HepG2 (cell line): Measurements from ENCODE around the gene RPL19. TPM values are rescaled to one million over a fixed set of nuclear protein-coding genes. Genes with fewer than 3 reads are reported as not detected.

Experiments used
- AHR ChIP-seq: IDR thresholded peaks from 2 replicates; pipeline ENCODE4 v1.6.1; 2018; ENCODE audit warnings: missing genetic modification reagents, missing compliant biosample characterization
- ATF7-NPFF ChIP-seq: sonication (generic); formaldehyde crosslinking; IDR thresholded peaks from 2 replicates; pipeline ENCODE4 v1.8.1; 2023; ENCODE audit warnings: mild to moderate bottlenecking, low read depth, missing genetic modification reagents, moderate library complexity
- CHD4 ChIP-seq: fragments of 200-600 bp; sonication (generic); IDR thresholded peaks from 2 replicates; pipeline ENCODE4 v1.7.0; 2017; ENCODE audit warnings: mild to moderate bottlenecking, low read length, borderline replicate concordance
- ELF4 ChIP-seq: sonication (generic); formaldehyde crosslinking; IDR thresholded peaks from 2 replicates; pipeline ENCODE4 v1.5.0; 2020; ENCODE audit warnings: missing genetic modification reagents, mild to moderate bottlenecking, moderate library complexity, borderline replicate concordance
- GABPA ChIP-seq, 2 experiments: IDR thresholded peaks; 2 replicates each; pipeline ENCODE4 v1.6.1; 2011 to 2016; ENCODE audit warnings: low read depth in 2 of 2, low read length in 1 of 2, missing biosample characterization in 1 of 2, missing genetic modification characterization in 1 of 2
- NCOA2 ChIP-seq: sonication (generic); formaldehyde crosslinking; IDR thresholded peaks from 2 replicates; pipeline ENCODE4 v1.8.0; 2022; ENCODE audit warnings: inconsistent platforms
- RNF2 ChIP-seq: fragments of 450-650 bp; conservative IDR thresholded peaks from 2 replicates; pipeline ENCODE4 v1.6.1; 2016; ENCODE audit warnings: low read depth
- SRSF4 ChIP-seq: fragments of 200-400 bp; formaldehyde crosslinking; IDR thresholded peaks from one replicate; pipeline ENCODE4 v1.6.1; 2018; ENCODE audit warnings: mild to moderate bottlenecking, low read depth, low read length, moderate library complexity; ENCODE audit not compliant: poor library complexity, severe bottlenecking
- ZMAT3 ChIP-seq: sonication (generic); formaldehyde crosslinking; conservative IDR thresholded peaks from 2 replicates; pipeline ENCODE4 v1.7.0; 2021; ENCODE audit warnings: missing genetic modification reagents
- ZNF224 ChIP-seq: sonication (generic); formaldehyde crosslinking; IDR thresholded peaks from 2 replicates; pipeline ENCODE4 v1.5.0; 2020; ENCODE audit warnings: mild to moderate bottlenecking, missing genetic modification reagents
- ZNF282 ChIP-seq: fragments of 450-650 bp; IDR thresholded peaks from 2 replicates; pipeline ENCODE4 v1.6.1; 2018; ENCODE audit not compliant: partially characterized antibody
- polyA plus RNA-seq, 8 experiments: library from polyadenylated mRNA; depleted of rRNA in 3 of 8; stranded (reverse) in 7 of 8; unstranded in 1 of 8; fragments of >200 nt; fragmentation: Illumina TruSeq in 4 of 8; extraction: Trizol in 4 of 8; gene quantifications; 2 replicates each; pipeline versions ENCODE4 v1.2.1 to v1.2.3, GENCODE V29; 2011 to 2016; ENCODE audit warnings: low read depth in 4 of 8, missing spikeins in 1 of 8, mixed read lengths in 1 of 8; ENCODE audit not compliant: insufficient read depth in 1 of 8
- total RNA-seq, 5 experiments: library from RNA; depleted of rRNA; stranded (reverse); fragments of >200 nt; fragmentation: Illumina TruSeq; extraction: Trizol; gene quantifications; 2 replicates each; pipeline ENCODE4 v1.2.3, GENCODE V29; 2016; ENCODE audit warnings: low read depth in 1 of 5
- TF ChIP-seq, protein P1 (sequence below): sonication (generic); formaldehyde crosslinking; IDR thresholded peaks from 2 replicates; pipeline ENCODE4 v1.5.0; 2020; ENCODE audit warnings: mild to moderate bottlenecking, missing genetic modification reagents, moderate library complexity
- TF ChIP-seq, protein P2 (sequence below): sonication (generic); formaldehyde crosslinking; IDR thresholded peaks from 2 replicates; pipeline ENCODE4 v1.9.0; 2021; ENCODE audit warnings: missing genetic modification reagents, mild to moderate bottlenecking, borderline replicate concordance
- TF ChIP-seq, protein P3 (sequence below): IDR thresholded peaks from 2 replicates; pipeline ENCODE4 v1.6.1; 2016; ENCODE audit warnings: missing biosample characterization, missing genetic modification reagents, low read depth
- TF ChIP-seq, protein P4 (sequence below): sonication (generic); formaldehyde crosslinking; IDR thresholded peaks from 2 replicates; pipeline ENCODE4 v1.4.0; 2020; ENCODE audit warnings: missing genetic modification reagents
- TF ChIP-seq, protein P5 (sequence below): IDR thresholded peaks from 2 replicates; pipeline ENCODE4 v1.6.1; 2016; ENCODE audit warnings: low read depth, control low read depth
- TF ChIP-seq, protein P6 (sequence below): IDR thresholded peaks from 2 replicates; pipeline ENCODE4 v1.6.1; 2016; ENCODE audit warnings: low read depth, borderline replicate concordance
- TF ChIP-seq, protein P7 (sequence below): sonication (generic); formaldehyde crosslinking; IDR thresholded peaks from 2 replicates; pipeline ENCODE4 v1.4.0; 2020; ENCODE audit warnings: missing genetic modification reagents

RPL19 gene
- total and polyA plus RNA-seq, 2 of the 13 experiments (the other 11 are each of a cell fraction or from before 2014, with no cell fraction given): 2,522 to 2,768 TPM

DNA sequence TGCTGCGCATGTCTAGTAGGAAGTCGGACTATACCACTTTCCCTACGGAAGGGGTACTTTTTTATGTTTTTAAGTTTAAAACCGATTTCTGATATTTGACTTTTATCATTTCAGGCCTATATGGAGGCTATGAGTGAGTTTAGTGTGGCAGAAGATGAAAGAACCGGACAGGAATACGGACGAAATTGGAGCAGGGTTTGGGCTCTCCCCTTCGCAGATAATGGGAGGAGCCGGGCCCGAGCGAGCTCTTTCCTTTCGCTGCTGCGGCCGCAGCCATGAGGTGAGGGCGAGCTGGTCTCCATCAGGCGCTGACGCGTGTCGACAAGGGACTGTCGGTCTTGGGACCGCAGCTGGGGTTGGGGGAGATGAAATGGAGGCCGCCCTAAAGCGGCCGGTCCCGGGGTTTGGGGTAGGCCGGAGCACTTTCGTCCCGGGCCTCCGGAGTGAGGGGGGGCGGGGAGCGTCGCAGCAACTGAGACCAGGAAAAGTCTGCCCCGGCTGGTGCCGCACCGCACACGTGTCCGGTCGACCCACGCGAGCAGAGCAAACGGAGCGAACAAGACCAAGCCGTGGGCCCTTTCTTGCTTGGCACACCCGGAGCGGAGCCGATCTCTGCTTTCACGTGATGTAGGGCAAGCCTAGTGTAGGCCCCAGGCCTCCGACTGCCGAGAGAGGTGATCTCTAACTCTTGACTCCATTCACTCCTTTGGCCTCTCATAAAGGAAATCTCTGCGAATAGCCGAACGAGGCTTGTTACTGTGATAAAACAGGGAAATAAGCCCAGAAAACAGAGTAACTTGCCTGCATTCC lies at the start of gene RPL19 (continued):
- TF ChIP-seq, protein P1, sequence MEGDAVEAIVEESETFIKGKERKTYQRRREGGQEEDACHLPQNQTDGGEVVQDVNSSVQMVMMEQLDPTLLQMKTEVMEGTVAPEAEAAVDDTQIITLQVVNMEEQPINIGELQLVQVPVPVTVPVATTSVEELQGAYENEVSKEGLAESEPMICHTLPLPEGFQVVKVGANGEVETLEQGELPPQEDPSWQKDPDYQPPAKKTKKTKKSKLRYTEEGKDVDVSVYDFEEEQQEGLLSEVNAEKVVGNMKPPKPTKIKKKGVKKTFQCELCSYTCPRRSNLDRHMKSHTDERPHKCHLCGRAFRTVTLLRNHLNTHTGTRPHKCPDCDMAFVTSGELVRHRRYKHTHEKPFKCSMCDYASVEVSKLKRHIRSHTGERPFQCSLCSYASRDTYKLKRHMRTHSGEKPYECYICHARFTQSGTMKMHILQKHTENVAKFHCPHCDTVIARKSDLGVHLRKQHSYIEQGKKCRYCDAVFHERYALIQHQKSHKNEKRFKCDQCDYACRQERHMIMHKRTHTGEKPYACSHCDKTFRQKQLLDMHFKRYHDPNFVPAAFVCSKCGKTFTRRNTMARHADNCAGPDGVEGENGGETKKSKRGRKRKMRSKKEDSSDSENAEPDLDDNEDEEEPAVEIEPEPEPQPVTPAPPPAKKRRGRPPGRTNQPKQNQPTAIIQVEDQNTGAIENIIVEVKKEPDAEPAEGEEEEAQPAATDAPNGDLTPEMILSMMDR (CRISPR knock-in tag): no peak
- TF ChIP-seq, protein P2, sequence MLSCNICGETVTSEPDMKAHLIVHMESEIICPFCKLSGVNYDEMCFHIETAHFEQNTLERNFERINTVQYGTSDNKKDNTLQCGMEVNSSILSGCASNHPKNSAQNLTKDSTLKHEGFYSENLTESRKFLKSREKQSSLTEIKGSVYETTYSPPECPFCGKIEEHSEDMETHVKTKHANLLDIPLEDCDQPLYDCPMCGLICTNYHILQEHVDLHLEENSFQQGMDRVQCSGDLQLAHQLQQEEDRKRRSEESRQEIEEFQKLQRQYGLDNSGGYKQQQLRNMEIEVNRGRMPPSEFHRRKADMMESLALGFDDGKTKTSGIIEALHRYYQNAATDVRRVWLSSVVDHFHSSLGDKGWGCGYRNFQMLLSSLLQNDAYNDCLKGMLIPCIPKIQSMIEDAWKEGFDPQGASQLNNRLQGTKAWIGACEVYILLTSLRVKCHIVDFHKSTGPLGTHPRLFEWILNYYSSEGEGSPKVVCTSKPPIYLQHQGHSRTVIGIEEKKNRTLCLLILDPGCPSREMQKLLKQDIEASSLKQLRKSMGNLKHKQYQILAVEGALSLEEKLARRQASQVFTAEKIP (CRISPR knock-in tag): no peak
- TF ChIP-seq ELF4 (CRISPR knock-in tag) (peak; percentile 75; the same call in 1 of the 2 replicates), ATF7-NPFF (CRISPR knock-in tag) (0 out of 2 replicates have a peak, but pooled peaks have one; percentile 33), SRSF4 (no peak), ZMAT3 (CRISPR knock-in tag) (peak; percentile 79), GABPA (IDR thresholded peaks at IDR 0.05; ENCODE audit: low read depth, low read length) (no peak), GABPA (CRISPR knock-in tag; IDR thresholded peaks at IDR 0.05; ENCODE audit: low read depth) (peak; percentile 78), ZNF282 (no peak), ZNF224 (CRISPR knock-in tag) (peak; percentile 76), CHD4 (no peak), RNF2 (peak; percentile 80), NCOA2 (no peak; the same call in 1 of the 2 replicates), AHR (CRISPR knock-in tag) (peak; percentile 66; the same call in 1 of the 2 replicates)
- TF ChIP-seq, protein P3, sequence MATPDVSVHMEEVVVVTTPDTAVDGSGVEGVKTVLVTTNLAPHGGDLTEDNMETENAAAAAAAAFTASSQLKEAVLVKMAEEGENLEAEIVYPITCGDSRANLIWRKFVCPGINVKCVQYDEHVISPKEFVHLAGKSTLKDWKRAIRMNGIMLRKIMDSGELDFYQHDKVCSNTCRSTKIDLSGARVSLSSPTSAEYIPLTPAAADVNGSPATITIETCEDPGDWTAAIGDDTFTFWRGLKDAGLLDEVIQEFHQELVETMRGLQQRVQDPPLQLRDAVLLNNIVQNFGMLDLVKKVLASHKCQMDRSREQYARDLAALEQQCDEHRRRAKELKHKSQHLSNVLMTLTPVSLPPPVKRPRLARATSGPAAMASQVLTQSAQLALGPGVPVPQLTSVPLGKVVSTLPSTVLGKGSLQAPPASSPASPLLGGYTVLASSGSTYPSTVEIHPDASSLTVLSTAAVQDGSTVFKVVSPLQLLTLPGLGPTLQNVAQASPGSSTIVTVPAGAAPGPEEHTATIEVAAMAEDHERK (CRISPR knock-in tag): peak; percentile 33; the same call in 1 of the 2 replicates
- TF ChIP-seq, protein P4, sequence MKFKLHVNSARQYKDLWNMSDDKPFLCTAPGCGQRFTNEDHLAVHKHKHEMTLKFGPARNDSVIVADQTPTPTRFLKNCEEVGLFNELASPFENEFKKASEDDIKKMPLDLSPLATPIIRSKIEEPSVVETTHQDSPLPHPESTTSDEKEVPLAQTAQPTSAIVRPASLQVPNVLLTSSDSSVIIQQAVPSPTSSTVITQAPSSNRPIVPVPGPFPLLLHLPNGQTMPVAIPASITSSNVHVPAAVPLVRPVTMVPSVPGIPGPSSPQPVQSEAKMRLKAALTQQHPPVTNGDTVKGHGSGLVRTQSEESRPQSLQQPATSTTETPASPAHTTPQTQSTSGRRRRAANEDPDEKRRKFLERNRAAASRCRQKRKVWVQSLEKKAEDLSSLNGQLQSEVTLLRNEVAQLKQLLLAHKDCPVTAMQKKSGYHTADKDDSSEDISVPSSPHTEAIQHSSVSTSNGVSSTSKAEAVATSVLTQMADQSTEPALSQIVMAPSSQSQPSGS (CRISPR knock-in tag): peak; percentile 71
- TF ChIP-seq, protein P5, sequence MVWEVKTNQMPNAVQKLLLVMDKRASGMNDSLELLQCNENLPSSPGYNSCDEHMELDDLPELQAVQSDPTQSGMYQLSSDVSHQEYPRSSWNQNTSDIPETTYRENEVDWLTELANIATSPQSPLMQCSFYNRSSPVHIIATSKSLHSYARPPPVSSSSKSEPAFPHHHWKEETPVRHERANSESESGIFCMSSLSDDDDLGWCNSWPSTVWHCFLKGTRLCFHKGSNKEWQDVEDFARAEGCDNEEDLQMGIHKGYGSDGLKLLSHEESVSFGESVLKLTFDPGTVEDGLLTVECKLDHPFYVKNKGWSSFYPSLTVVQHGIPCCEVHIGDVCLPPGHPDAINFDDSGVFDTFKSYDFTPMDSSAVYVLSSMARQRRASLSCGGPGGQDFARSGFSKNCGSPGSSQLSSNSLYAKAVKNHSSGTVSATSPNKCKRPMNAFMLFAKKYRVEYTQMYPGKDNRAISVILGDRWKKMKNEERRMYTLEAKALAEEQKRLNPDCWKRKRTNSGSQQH: peak; percentile 90
- TF ChIP-seq, protein P6, sequence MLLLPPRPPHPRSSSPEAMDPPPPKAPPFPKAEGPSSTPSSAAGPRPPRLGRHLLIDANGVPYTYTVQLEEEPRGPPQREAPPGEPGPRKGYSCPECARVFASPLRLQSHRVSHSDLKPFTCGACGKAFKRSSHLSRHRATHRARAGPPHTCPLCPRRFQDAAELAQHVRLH (CRISPR knock-in tag): peak; percentile 67; the same call in 1 of the 2 replicates
- TF ChIP-seq, protein P7, sequence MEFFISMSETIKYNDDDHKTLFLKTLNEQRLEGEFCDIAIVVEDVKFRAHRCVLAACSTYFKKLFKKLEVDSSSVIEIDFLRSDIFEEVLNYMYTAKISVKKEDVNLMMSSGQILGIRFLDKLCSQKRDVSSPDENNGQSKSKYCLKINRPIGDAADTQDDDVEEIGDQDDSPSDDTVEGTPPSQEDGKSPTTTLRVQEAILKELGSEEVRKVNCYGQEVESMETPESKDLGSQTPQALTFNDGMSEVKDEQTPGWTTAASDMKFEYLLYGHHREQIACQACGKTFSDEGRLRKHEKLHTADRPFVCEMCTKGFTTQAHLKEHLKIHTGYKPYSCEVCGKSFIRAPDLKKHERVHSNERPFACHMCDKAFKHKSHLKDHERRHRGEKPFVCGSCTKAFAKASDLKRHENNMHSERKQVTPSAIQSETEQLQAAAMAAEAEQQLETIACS (CRISPR knock-in tag): no peak
